OCI-LY3 (cell line): ENCODE data around the gene KIF6.

ENCODE experiments used
- EZH2phosphoT487 ChIP-seq: fragments of 200-600 bp; shearing (Covaris generic); IDR thresholded peaks from 2 replicates; pipeline ENCODE4 v1.6.1; 2018; ENCODE audit warnings: antibody characterized with exemption, mixed run types, low read depth
- TF ChIP-seq, protein P1 (sequence below): fragments of 200-600, 300-600 bp; sonication (generic); IDR thresholded peaks from 2 replicates; pipeline ENCODE4 v1.5.1; 2014; ENCODE audit warnings: antibody characterized with exemption, low read length, low read depth

DNA sequence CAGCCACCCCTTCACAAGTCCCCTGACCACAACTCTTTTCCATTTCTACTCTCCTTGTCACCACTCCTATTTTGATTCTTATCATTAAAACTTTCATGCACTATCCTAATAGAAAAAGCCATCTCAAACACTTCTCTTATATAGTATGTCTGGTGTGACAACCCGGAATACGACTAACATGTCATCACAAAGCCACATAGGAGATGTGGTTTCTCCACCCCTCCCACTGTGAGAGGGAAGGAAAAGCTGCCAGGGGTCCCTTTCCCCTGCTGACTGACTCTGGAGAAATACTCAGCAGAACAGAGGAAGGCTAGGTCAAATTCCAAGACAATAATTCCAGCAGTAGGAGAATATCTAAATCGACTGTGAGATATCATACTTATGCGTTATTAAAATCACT lies 209.7 kb downstream of the KIF6 start:
- TF ChIP-seq, protein P1, sequence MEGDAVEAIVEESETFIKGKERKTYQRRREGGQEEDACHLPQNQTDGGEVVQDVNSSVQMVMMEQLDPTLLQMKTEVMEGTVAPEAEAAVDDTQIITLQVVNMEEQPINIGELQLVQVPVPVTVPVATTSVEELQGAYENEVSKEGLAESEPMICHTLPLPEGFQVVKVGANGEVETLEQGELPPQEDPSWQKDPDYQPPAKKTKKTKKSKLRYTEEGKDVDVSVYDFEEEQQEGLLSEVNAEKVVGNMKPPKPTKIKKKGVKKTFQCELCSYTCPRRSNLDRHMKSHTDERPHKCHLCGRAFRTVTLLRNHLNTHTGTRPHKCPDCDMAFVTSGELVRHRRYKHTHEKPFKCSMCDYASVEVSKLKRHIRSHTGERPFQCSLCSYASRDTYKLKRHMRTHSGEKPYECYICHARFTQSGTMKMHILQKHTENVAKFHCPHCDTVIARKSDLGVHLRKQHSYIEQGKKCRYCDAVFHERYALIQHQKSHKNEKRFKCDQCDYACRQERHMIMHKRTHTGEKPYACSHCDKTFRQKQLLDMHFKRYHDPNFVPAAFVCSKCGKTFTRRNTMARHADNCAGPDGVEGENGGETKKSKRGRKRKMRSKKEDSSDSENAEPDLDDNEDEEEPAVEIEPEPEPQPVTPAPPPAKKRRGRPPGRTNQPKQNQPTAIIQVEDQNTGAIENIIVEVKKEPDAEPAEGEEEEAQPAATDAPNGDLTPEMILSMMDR: no peak
- no peak for TF ChIP-seq EZH2phosphoT487
